H1 (cell line): ENCODE data around the gene MPRIP. TPM values are rescaled to one million over a fixed set of nuclear protein-coding genes. Genes with fewer than 3 reads are reported as not detected.

ENCODE experiments used
- CBX8 ChIP-seq: fragments of 300-800, 300-1000 bp; sonication (generic); IDR thresholded peaks from 2 replicates; pipeline ENCODE4 v1.7.1; 2016; ENCODE audit warnings: low read depth, low read length, borderline replicate concordance
- E2F6 ChIP-seq: IDR thresholded peaks from 2 replicates; pipeline ENCODE4 v1.6.1; 2012; ENCODE audit warnings: inconsistent platforms
- HDAC2 ChIP-seq, 2 experiments: fragments of 300-600 bp in 1 of 2; sonication (generic) in 1 of 2; IDR thresholded peaks; 2 replicates each; pipeline ENCODE4 v1.6.1; 2011 to 2012; ENCODE audit warnings: low read depth in 2 of 2, low read length in 2 of 2, mild to moderate bottlenecking in 2 of 2, moderate library complexity in 2 of 2, borderline replicate concordance in 1 of 2, inconsistent platforms in 1 of 2
- JUND ChIP-seq: IDR thresholded peaks from 2 replicates; pipeline ENCODE4 v1.6.1; 2011; ENCODE audit warnings: mild to moderate bottlenecking, improper control_type of control experiment, low read length
- KDM4A ChIP-seq: IDR thresholded peaks from one replicate; pipeline ENCODE4 v1.7.1; 2012; ENCODE audit warnings: low read depth, mild to moderate bottlenecking, moderate library complexity, low read length, inconsistent platforms; ENCODE audit not compliant: severe bottlenecking
- MAX ChIP-seq: IDR thresholded peaks from 2 replicates; pipeline ENCODE4 v1.6.1; 2012; ENCODE audit warnings: inconsistent platforms
- NANOG ChIP-seq: IDR thresholded peaks from 2 replicates; pipeline ENCODE4 v1.6.1; 2011; ENCODE audit warnings: low read length, low read depth, mild to moderate bottlenecking, inconsistent platforms; ENCODE audit not compliant: insufficient read depth, poor library complexity, severe bottlenecking
- POU5F1 ChIP-seq: IDR thresholded peaks from 2 replicates; pipeline ENCODE4 v1.6.1; 2011; ENCODE audit warnings: low read depth, mild to moderate bottlenecking, low read length, moderate library complexity
- RAD21 ChIP-seq, 2 experiments: IDR thresholded peaks in 1 of 2; conservative IDR thresholded peaks in 1 of 2; 2 replicates each; pipeline ENCODE4 v1.6.1; 2011; ENCODE audit warnings: low read depth in 2 of 2, low read length in 2 of 2, improper control_type of control experiment in 1 of 2, inconsistent platforms in 1 of 2, mild to moderate bottlenecking in 1 of 2, moderate library complexity in 1 of 2
- TAF1 ChIP-seq: IDR thresholded peaks from 2 replicates; pipeline ENCODE4 v1.6.1; 2011; ENCODE audit warnings: mild to moderate bottlenecking, low read depth, low read length
- TCF12 ChIP-seq: IDR thresholded peaks from 2 replicates; pipeline ENCODE4 v1.6.1; 2011; ENCODE audit warnings: low read depth, mild to moderate bottlenecking, low read length
- polyA plus RNA-seq, 7 experiments: library from polyadenylated mRNA; depleted of rRNA in 3 of 7; stranded (reverse) in 5 of 7; unstranded in 2 of 7; fragments of >200 nt in 5 of 7; fragments of 200-250 nt in 2 of 7; gene quantifications; 1 replicate in 5 of 7; 2 replicates in 1 of 7; 4 replicates in 1 of 7; pipeline versions ENCODE4 v1.2.1 to v1.2.3, GENCODE V29; 2011 to 2013; ENCODE audit warnings: missing spikeins in 2 of 7, mixed read lengths in 2 of 7
- total RNA-seq: library from RNA; stranded (reverse); fragmentation: NEBNext Ultra II Directional; extraction: Animal tissue kit (Norgen Biotek cat#: 25700); gene quantifications from 2 replicates; pipeline ENCODE4 v1.2.1, GENCODE V29; 2021

The MPRIP gene
- total and polyA plus RNA-seq, 2 of the 8 experiments (the other 6 are each of a cell fraction or from before 2014, with no cell fraction given): 48.6 to 146 TPM

- TF ChIP-seq E2F6 (no peak), TAF1 (no peak), KDM4A (no peak), CBX8 (no peak), NANOG (no peak), MAX (no peak), POU5F1 (no peak), HDAC2 (IDR thresholded peaks at IDR 0.05; ENCODE audit: borderline replicate concordance in 1 of 2, low read depth in 2 of 2, low read length in 2 of 2) (no peak), JUND (no peak), RAD21 (IDR thresholded peaks at IDR 0.05 in 1 of 2, conservative IDR thresholded peaks at IDR 0.05 in 1 of 2; ENCODE audit: low read depth in 2 of 2, low read length in 2 of 2) (no peak), TCF12 (no peak)
These were observed 35.8 kb downstream of the MPRIP start (continued) for GRCh38 chr17:17077861-17078732.
